KOPT-K1 (cell line): Measurements from ENCODE around the gene GALNT8.

Experiments used
- H3K27ac ChIP-seq: fragments of 200-600 bp; sonication (generic); 2 replicates; pipeline ENCODE4 v1.5.1; 2016; ENCODE audit warnings: antibody characterized with exemption, mild to moderate bottlenecking, low read depth, low read length; ENCODE audit not compliant: poor library complexity, severe bottlenecking
- H3K36me3 ChIP-seq: fragments of 200-600 bp; sonication (generic); 2 replicates; pipeline ENCODE4 v1.5.1; 2017; ENCODE audit warnings: antibody characterized with exemption, mild to moderate bottlenecking, low read length, moderate library complexity; ENCODE audit not compliant: insufficient read depth
- H3K9me3 ChIP-seq: fragments of 200-600 bp; sonication (generic); 2 replicates; pipeline ENCODE4 v1.5.1; 2017; ENCODE audit warnings: antibody characterized with exemption, low read length, mild to moderate bottlenecking; ENCODE audit not compliant: insufficient read depth, poor library complexity, severe bottlenecking

Gene GALNT8

GRCh38 chr12:4771172-4771959 is 51.2 kb downstream of the GALNT8 start:
- no peak overlapping the region for H3K27ac ChIP-seq
- no peaks in the 10 kb centered on the region for H3K36me3 ChIP-seq
- H3K9me3 ChIP-seq = no peaks in the 10 kb centered on the region

GRCh38 chr12:4771960-4772566 is 51.9 kb downstream of the GALNT8 start:
- no peak overlapping the region for H3K27ac ChIP-seq
- no peaks in the 10 kb centered on the region for H3K9me3 ChIP-seq
- H3K36me3 ChIP-seq = no peaks in the 10 kb centered on the region

GRCh38 chr12:4775936-4776335 is 55.7 kb downstream of the GALNT8 start:
- Histone ChIP-seq H3K36me3 (no peaks in the 10 kb centered on the region), H3K9me3 (no peaks in the 10 kb centered on the region), H3K27ac (no peak overlapping the region)

DNA sequence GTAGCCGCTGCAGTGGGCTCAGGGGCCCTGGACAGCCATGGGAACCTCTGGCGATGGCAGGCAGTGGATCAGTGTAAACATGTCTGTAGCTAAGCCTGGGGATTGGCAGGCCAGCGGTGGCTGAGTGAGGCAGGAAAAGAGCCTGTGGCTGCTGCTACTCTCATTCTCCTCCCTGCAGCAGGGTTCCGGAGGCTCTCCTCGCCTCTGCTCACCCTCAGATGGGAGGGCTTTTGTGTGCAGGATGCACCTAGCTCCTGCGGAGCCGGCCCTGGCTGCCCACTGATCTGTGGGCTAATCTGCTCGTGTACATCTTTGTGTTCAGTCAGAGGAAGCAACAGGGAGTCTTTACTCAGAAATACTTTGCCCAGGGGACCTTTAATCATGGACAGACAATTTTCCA is 59.5 kb downstream of the GALNT8 start:
- Histone ChIP-seq H3K9me3 (peaks cover 9% of the 10 kb centered on the region), H3K27ac (no peak overlapping the region), H3K36me3 (no peaks in the 10 kb centered on the region)

- no peak overlapping the region for H3K27ac ChIP-seq
- peaks cover 12% of the 10 kb centered on the region for H3K9me3 ChIP-seq
- no peaks in the 10 kb centered on the region for H3K36me3 ChIP-seq
Observed at GRCh38 chr12:4780641-4781611, 60.7 kb downstream of the GALNT8 start.

GRCh38 chr12:4784404-4785054 is 64.3 kb downstream of the GALNT8 start:
- Histone ChIP-seq H3K36me3 (no peaks in the 10 kb centered on the region), H3K9me3 (peaks cover 12% of the 10 kb centered on the region), H3K27ac (no peak overlapping the region)

DNA sequence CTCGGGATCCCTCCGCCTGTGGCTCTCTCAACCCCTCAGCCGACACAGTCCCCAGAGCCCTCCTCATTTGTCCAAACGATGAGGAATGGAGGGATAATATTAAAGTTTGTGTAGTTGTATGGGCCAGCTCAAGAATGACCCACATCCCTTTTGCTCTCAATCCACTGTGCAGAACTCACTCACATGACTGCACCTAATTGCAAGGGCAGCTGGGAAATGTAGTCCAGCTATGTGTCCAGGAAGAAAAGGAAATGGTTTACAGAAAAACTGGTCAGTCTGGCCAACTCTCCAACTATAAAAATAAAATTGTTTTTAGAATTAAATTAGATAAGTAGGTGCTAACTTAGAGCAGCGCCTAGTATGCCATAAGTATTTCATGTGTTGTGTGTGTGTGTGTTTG is 66.6 kb downstream of the GALNT8 start:
- H3K9me3 ChIP-seq = peaks cover 12% of the 10 kb centered on the region
- H3K27ac ChIP-seq = no peak overlapping the region
- no peaks in the 10 kb centered on the region for H3K36me3 ChIP-seq

- peaks cover 12% of the 10 kb centered on the region for H3K9me3 ChIP-seq
- H3K36me3 ChIP-seq = no peaks in the 10 kb centered on the region
- H3K27ac ChIP-seq = no peak overlapping the region
Observed at GRCh38 chr12:4787965-4788364, 67.8 kb downstream of the GALNT8 start.

DNA sequence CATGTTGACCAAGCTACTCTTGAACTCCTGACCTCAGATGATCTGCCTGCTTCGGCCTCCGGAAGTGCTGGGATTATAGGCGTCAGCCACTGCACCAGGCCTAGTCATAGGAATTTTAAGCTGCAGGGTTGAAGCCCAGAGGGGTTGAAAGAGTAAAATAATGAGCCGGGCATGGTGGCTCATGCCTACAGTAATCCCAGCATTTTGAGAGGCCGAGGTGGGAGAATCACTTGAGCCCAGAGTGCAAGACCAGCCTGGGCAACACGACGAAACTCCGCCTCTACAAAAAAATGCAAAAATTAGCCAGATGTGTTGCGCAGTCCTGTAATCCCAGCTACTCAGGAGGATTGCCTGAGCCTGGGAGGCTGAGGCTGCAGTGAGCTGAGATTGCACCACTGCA is 69.6 kb downstream of the GALNT8 start:
- Histone ChIP-seq H3K27ac (no peak overlapping the region), H3K9me3 (peaks cover 3% of the 10 kb centered on the region), H3K36me3 (no peaks in the 10 kb centered on the region)

DNA sequence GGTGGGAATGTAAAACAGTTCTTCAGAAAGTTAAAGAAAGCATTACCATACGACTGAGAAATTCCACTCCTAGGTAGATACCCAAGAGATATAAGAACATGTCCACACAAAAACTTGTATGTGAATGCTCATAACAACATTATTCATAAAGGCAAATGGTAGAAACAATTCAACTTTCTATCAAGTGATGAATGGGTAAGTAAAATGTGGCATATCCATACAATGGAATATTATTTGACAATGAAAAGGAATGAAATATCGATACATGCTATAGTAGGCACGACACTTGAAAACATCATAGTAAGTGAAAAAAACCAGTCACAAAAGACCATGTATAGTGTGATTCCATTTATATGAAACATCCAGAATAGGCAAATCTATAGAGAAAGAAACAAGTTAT is 71.3 kb downstream of the GALNT8 start:
- no peaks in the 10 kb centered on the region for H3K36me3 ChIP-seq
- H3K27ac ChIP-seq = no peak overlapping the region
- H3K9me3 ChIP-seq = no peaks in the 10 kb centered on the region

DNA sequence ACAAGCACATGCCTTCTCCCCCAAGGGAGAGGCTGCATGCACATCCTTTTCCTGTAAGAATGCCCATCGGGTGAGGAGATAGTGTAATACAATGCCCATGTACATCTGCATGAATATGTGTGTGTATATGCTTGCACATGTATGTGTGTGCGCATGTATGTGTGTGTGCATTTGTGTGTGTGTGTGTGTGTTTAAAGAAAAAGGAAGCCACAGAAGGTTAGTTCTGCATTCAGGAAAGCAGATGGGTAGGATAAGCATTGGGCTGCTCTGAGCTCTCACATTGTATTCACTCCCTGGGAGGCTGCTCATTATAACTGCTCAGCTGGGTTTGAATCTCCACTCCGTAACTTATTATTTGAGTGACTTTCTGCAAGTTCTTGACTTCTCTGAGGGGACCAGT is 74.3 kb downstream of the GALNT8 start:
- Histone ChIP-seq H3K27ac (no peak overlapping the region), H3K36me3 (no peaks in the 10 kb centered on the region), H3K9me3 (no peaks in the 10 kb centered on the region)

DNA sequence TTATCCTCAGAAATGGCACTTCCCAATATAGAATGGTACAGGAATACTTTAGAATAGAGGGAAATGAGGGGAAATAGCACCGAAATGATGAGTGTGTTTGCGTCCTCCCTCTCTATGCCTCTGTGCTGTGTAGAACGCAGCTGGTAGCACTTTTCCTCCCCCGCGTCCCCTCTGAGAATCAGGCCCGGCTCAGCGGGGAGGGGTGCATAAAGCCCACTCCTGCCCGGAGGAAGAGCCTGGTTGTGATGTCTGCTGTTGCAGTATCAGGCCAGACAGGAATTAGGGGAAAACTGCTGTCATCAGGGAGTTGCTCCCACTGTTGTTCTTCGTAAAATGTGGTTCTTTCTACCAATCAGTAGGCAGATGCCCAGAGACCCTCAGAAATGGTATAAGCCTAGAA is 76.0 kb downstream of the GALNT8 start:
- Histone ChIP-seq H3K9me3 (no peaks in the 10 kb centered on the region), H3K36me3 (no peaks in the 10 kb centered on the region), H3K27ac (no peak overlapping the region)

DNA sequence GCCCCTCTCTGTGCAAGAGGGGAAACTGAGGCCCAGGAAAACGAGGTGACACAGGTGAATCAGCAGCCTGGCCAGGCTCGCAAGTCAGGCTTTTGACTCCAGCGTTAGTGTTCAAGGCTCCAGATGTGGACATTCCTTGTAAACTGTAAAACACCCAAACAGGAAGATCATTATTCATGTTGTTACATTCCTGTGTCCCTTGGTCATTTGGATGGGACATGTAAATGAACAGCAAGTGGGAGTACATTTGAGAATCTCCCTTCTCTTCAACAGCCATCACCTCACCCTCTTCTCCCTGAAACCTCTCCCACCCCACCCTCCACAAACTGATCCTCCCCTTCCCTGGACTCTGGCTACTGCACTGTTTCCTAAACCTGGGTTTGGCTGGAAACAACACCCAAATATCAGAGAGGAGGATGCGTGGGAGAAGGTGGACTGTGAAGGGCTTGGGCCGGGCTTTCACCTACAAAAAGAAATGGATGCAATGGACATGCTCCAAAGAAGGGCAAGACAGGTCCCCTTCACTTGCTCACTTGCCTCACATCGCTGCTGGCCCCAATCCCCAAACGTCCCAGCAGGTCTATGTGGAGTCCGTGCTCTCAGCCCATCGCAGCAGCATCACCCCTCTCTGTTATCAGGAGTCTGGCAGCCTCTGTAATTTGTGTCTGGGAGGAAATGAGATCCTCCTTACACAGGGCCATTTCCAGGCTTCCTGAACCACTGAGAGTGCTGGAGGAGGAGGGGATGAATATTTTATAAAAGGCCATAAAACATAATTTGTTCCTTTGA is 76.7 kb downstream of the GALNT8 start:
- Histone ChIP-seq H3K36me3 (no peaks in the 10 kb centered on the region), H3K27ac (no peak overlapping the region), H3K9me3 (no peaks in the 10 kb centered on the region)

DNA sequence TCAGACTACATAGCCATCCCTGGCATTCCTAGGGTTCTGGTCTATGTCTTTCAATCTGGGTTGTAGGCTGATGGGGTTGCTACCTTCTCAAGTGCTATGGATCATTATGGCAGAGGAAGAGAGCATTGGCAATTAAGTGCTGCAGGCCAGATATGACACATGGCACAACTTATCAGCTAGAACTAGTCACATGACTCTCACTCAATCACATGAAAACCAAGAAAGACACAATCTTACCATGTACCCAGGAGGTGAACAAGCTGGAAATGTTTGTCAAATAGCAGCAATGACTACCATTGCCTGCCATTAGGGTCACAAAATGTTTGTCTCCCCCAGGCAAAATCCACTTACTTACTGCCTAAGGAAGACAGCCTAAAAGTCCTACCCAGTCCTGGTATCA is 80.4 kb downstream of the GALNT8 start:
- no peak overlapping the region for H3K27ac ChIP-seq
- H3K36me3 ChIP-seq = no peaks in the 10 kb centered on the region
- no peaks in the 10 kb centered on the region for H3K9me3 ChIP-seq
